Transverse colon (tissue), 4 donors: ENCODE measurements around the gene MBD3L2. TPM values are rescaled to one million over a fixed set of nuclear protein-coding genes. Genes with fewer than 3 reads are reported as not detected.

Source experiments
- DNase-seq: peaks from one replicate; pipeline ENCODE4 v3.0.0-alpha.2; 2019
- H3K27ac ChIP-seq, 4 donors: fragments of 200-600 bp; sonication (generic); 2 replicates each; pipeline ENCODE4 v1.5.1; 2016 to 2018; ENCODE audit warnings: inconsistent platforms in 4 of 4
- H3K27me3 ChIP-seq: fragments of 200-600 bp; sonication (generic); 2 replicates; pipeline ENCODE4 v1.5.1; 2017; ENCODE audit warnings: inconsistent platforms
- H3K36me3 ChIP-seq, 4 donors: fragments of 200-600 bp; sonication (generic); 2 replicates each; pipeline ENCODE4 v1.5.1; 2017 to 2019; ENCODE audit warnings: inconsistent platforms in 4 of 4
- H3K4me1 ChIP-seq, 4 donors: fragments of 200-600 bp; sonication (generic); 2 replicates each; pipeline ENCODE4 v1.5.1; 2017 to 2020; ENCODE audit warnings: inconsistent platforms in 4 of 4
- H3K4me3 ChIP-seq, 4 donors: fragments of 200-600 bp; sonication (generic); 1 replicate in 1 of 4; 2 replicates in 3 of 4; pipeline versions ENCODE4 v1.5.1 to v1.6.1; 2017 to 2019; ENCODE audit warnings: inconsistent platforms in 4 of 4
- H3K9me3 ChIP-seq, 2 donors: fragments of 200-600 bp; sonication (generic); 2 replicates each; pipeline ENCODE4 v1.5.1; 2017 to 2019; ENCODE audit warnings: inconsistent platforms in 2 of 2
- EP300 ChIP-seq: sonication (generic); formaldehyde crosslinking; IDR thresholded peaks from one replicate; pipeline ENCODE4 v1.6.1; 2017; ENCODE audit warnings: antibody characterized with exemption, low read depth
- POLR2A ChIP-seq: fragments of 450-650 bp; IDR thresholded peaks from one replicate; pipeline ENCODE4 v1.6.1; 2016; ENCODE audit warnings: antibody characterized with exemption, mild to moderate bottlenecking, moderate library complexity
- POLR2AphosphoS5 ChIP-seq, 3 donors: sonication (generic); formaldehyde crosslinking; IDR thresholded peaks; one replicate each; pipeline ENCODE4 v1.6.1; 2016; ENCODE audit warnings: antibody characterized with exemption in 3 of 3
- WGBS, 2 donors: methylation state at CpG; one replicate each; pipeline ENCODE4 v1.1.5; 2018; ENCODE audit warnings: low coverage in 1 of 2; 5-methylcytosine and 5-hydroxymethylcytosine counted together
- in situ Hi-C, 4 donors: fragments of 200-750 bp; cut with MboI; loops; one replicate each; pipeline versions ENCODE4 v1.15.0 to v1.15.1; 2017; ENCODE audit warnings: low sequenced_read_pairs in 3 of 4, low pct_ligation_motif_present in 1 of 4, low pct_unique_long_range_greater_than_20kb in 1 of 4
- intact Hi-C: fragments of 100-400 bp; cut with DNase I; formaldehyde crosslinking; loops from one replicate; pipeline ENCODE4 v1.15.1; 2023; ENCODE audit warnings: low total_unique reads
- total RNA-seq, 4 donors: library from RNA; depleted of rRNA; stranded (reverse); fragments of >200 nt; gene quantifications; one replicate each; pipeline ENCODE4 v1.1.0, GENCODE V29; 2016
- TF ChIP-seq, protein P1 (sequence below), 5 experiments: fragments of 200-600 bp in 3 of 5; fragments of 450-650 bp in 2 of 5; sonication (generic) in 3 of 5; IDR thresholded peaks; 1 replicate in 2 of 5; 2 replicates in 3 of 5; pipeline ENCODE4 v1.5.1; 2016 to 2017; ENCODE audit warnings: antibody characterized with exemption in 5 of 5, inconsistent platforms in 3 of 5, mild to moderate bottlenecking in 2 of 5, moderate library complexity in 1 of 5

The MBD3L2 gene
- total RNA-seq, 4 donors from 2014 or later, result not detected

DNA sequence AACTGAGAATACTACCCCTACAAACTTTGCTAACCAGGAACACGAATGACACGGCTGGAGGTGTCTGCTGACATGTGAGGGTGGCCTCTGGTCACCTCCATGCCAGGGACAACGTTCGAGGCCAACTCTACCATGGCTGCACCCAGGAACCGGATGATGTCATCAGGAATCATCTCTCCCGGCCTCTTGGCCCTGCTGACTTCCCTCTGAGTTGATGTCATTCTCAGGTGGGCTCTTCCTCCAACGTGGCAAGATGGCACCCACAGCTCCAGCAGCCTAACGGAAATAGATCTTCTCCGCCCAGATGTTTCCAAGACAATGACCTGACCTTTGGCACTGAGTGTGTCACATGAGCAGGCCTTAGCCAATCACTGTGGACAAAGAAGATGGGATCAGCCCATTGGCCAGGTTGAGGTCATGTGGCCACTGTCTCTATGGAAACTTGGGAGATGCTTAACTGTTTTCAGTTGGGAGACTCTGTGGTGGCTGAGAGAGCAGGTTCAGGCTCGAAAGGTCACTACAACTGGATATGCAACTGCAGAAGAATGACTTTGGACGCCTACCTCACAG lies 42.9 kb upstream of the MBD3L2 start:
- DNase-seq, result no peak
- in situ Hi-C loops (no loop called here), intact Hi-C loops (no loop called here)
- Histone ChIP-seq H3K9me3 (no peaks in the 10 kb centered on the region), H3K36me3 (no peaks in the 10 kb centered on the region), H3K27ac (no peak overlapping the region), H3K4me3 (no peak overlapping the region), H3K4me1 (no peaks in the 10 kb centered on the region), H3K27me3 (peaks cover 7% of the 10 kb centered on the region)
- 67 to 86% methylated on average over 2 to 11 of the region's 11 CpGs for WGBS, 2 donors
- TF ChIP-seq POLR2A, result no peak
- TF ChIP-seq EP300, result no peak
- TF ChIP-seq POLR2AphosphoS5 (IDR thresholded peaks at IDR 0.05), result no peak
- TF ChIP-seq, protein P1, sequence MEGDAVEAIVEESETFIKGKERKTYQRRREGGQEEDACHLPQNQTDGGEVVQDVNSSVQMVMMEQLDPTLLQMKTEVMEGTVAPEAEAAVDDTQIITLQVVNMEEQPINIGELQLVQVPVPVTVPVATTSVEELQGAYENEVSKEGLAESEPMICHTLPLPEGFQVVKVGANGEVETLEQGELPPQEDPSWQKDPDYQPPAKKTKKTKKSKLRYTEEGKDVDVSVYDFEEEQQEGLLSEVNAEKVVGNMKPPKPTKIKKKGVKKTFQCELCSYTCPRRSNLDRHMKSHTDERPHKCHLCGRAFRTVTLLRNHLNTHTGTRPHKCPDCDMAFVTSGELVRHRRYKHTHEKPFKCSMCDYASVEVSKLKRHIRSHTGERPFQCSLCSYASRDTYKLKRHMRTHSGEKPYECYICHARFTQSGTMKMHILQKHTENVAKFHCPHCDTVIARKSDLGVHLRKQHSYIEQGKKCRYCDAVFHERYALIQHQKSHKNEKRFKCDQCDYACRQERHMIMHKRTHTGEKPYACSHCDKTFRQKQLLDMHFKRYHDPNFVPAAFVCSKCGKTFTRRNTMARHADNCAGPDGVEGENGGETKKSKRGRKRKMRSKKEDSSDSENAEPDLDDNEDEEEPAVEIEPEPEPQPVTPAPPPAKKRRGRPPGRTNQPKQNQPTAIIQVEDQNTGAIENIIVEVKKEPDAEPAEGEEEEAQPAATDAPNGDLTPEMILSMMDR (IDR thresholded peaks at IDR 0.05), result no peak

DNA sequence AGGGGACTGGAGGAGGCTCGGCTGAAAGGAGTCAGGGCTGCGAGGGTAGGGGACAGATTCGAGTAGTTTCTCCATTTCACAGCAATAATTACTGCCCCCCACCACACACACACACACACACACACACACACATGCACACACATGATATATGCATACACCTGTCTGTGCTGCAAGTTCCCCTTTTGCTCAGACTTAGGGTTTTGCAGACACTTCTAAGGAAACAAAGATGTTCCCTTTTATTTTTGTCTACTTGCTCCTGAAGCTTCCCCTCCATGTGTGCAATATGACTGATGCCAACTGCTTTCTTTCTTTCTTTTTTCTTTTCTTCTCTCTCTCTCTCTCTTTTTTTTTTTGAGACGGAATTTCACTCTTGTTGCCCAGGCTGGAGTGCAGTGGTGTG lies 41.3 kb upstream of the MBD3L2 start:
- Histone ChIP-seq H3K27ac (no peak overlapping the region), H3K4me3 (no peak overlapping the region), H3K4me1 (no peaks in the 10 kb centered on the region), H3K9me3 (no peaks in the 10 kb centered on the region), H3K27me3 (no peaks in the 10 kb centered on the region), H3K36me3 (no peaks in the 10 kb centered on the region)
- WGBS, 2 donors, result 22 to 45% methylated on average over 1 to 4 of the region's 4 CpGs
- no peak for DNase-seq
- in situ Hi-C loops, result no loop called here
- TF ChIP-seq POLR2A, result no peak
- no peak for TF ChIP-seq EP300
- TF ChIP-seq, protein P1 (IDR thresholded peaks at IDR 0.05), result no peak
- TF ChIP-seq POLR2AphosphoS5 (IDR thresholded peaks at IDR 0.05), result no peak
- intact Hi-C loops, result no loop called here

DNA sequence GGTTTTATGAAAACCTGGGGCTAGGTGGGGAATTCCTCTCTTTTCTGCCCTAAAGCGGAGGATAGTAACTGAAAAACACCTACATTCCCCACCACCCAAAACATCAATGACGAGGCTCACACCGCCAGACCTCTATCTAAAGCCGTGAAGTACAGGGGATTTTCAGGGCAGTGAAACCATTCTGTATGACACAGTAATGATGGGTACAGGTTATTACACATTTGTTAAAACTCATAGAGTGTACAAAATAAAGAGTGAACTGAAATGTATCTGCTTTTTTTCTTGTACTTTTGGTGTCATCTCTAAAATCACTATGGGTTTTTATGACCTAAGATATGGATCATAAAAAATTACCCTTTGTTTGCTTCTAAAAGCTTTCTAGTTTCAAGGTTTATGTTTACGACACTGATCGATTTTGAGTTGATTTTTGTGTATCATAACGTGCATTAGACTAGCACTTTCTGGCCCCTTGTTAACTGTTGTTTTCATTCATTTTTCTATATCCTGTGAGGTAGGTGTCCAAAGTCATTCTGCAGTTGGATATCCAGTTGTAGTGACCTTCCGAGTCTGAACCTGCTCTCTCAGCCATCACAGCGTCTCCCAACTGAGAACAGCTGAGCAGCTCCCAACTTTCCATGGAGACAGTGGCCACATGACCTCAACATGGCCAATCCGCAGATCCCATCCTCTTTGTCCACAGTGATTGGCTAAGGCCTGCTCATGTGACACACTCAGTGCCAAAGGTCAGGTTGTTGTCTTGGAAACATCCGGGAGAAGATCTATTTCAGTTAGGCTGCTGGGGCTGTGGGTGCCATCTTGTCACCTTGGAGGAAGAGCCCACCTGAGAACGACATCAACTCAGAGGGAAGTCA lies 38.2 kb upstream of the MBD3L2 start:
- Histone ChIP-seq H3K27ac (no peak overlapping the region), H3K36me3 (no peaks in the 10 kb centered on the region), H3K4me1 (no peaks in the 10 kb centered on the region), H3K4me3 (no peak overlapping the region), H3K9me3 (no peaks in the 10 kb centered on the region), H3K27me3 (no peaks in the 10 kb centered on the region)
- in situ Hi-C loops, result no loop called here
- TF ChIP-seq EP300, result no peak
- TF ChIP-seq POLR2A, result no peak
- TF ChIP-seq POLR2AphosphoS5 (IDR thresholded peaks at IDR 0.05), result no peak
- TF ChIP-seq, protein P1 (IDR thresholded peaks at IDR 0.05), result no peak
- intact Hi-C loops, result no loop called here
- WGBS, 2 donors, result 38 to 76% methylated on average over 3 to 12 of the region's 12 CpGs
- DNase-seq, result no peak

DNA sequence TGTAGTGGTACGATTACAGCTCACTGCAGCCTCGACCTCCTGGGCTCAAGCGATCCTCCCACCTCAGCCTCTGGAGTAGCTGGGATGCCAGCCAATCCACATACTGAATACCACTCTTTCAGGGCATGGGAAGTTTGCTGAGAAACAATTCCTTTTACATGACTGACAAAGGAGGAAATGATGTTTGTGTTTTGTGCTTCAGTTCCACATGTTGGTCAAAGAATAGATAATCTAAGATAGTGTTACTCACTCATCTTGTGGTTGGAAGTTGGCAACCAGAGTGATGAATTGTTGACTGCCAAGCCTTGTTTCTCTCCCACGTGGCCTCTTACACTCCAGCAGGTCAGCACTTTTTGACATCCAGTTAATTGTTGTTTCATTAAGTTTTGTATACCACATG lies 35.4 kb upstream of the MBD3L2 start:
- WGBS, 2 donors, result 72 to 90% methylated on average over 3 to 4 of the region's 4 CpGs
- intact Hi-C loops, result no loop called here
- Histone ChIP-seq H3K4me1 (no peaks in the 10 kb centered on the region), H3K36me3 (no peaks in the 10 kb centered on the region), H3K9me3 (no peaks in the 10 kb centered on the region), H3K4me3 (no peak overlapping the region), H3K27ac (no peak overlapping the region), H3K27me3 (no peaks in the 10 kb centered on the region)
- in situ Hi-C loops, result no loop called here
- TF ChIP-seq POLR2AphosphoS5 (IDR thresholded peaks at IDR 0.05) (no peak), POLR2A (no peak), EP300 (no peak)
- TF ChIP-seq, protein P1 (IDR thresholded peaks at IDR 0.05), result no peak
- DNase-seq, result no peak
